ENCODE results near the gene BACE2.

The BACE2 gene

DNA sequence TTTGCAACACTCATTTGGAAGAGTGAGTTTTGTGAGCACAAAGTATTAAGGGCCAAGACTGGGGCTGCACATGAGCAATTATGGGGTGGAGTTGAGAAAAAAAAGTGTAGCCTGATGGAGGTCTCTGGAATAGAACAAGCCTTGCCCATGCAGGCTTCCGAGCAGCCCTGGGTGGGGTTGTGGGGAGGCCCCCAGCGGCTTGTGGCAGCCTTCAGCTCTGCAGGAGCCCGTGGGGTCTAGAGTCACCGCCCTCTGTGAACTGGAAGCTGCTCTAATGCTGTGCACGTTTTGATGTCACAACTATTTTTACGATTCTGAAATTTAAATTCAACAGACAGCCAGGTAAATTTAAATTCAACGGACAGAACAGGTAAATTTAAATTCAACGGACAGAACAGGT is 58.9 kb downstream of the BACE2 start:
- in situ Hi-C loops (cut with HindIII; ENCODE audit: low sequenced_read_pairs) = no loop called here

DNA sequence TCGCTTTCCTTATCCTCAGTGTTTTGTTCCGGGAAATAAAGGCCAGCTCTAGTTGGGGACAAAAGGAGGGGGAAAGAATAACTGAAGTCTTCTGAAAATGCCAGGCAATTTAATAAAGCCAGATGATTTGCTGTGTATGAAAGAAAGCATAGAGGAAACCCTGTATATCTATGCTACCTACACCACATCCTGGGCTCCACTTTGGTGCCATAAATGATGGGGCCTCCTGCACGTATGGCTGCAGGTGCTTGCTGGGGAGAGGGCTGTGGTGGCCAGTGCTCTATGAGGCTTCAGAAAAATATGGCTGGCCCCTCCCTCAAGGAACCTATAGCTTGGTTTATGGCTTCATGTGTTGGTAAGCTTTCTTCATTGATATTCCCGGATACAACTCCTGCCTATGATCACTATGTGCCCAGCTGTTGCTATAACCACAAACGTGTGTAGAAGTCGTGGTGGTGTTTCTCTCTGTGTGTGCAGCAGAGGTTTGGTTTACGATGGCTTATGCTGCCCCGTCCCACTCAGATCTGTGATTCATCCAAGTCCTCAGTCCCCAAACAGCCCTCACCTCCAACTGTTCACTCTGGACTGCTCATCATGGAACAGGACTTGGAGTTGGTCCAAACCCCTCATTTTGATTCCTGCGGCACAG is 59.5 kb downstream of the BACE2 start:
- H3K4me3 ChIP-seq (ENCODE audit: low read depth, low read length) = no peak overlapping the region
- TF ChIP-seq, protein P1, sequence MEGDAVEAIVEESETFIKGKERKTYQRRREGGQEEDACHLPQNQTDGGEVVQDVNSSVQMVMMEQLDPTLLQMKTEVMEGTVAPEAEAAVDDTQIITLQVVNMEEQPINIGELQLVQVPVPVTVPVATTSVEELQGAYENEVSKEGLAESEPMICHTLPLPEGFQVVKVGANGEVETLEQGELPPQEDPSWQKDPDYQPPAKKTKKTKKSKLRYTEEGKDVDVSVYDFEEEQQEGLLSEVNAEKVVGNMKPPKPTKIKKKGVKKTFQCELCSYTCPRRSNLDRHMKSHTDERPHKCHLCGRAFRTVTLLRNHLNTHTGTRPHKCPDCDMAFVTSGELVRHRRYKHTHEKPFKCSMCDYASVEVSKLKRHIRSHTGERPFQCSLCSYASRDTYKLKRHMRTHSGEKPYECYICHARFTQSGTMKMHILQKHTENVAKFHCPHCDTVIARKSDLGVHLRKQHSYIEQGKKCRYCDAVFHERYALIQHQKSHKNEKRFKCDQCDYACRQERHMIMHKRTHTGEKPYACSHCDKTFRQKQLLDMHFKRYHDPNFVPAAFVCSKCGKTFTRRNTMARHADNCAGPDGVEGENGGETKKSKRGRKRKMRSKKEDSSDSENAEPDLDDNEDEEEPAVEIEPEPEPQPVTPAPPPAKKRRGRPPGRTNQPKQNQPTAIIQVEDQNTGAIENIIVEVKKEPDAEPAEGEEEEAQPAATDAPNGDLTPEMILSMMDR (IDR thresholded peaks at IDR 0.05; ENCODE audit: low read depth, low read length) = no peak
- in situ Hi-C loops (cut with HindIII; ENCODE audit: low sequenced_read_pairs) = no loop called here
- no peak for DNase-seq (ENCODE audit: low read depth, low spot score)

More for the DNA sequence above, 58.9 kb downstream of the BACE2 start:
- H3K4me3 ChIP-seq (ENCODE audit: low read depth, low read length) = no peak overlapping the region
- TF ChIP-seq, protein P1 (IDR thresholded peaks at IDR 0.05; ENCODE audit: low read depth, low read length) = no peak
- no peak for DNase-seq (ENCODE audit: low read depth, low spot score)

DNA sequence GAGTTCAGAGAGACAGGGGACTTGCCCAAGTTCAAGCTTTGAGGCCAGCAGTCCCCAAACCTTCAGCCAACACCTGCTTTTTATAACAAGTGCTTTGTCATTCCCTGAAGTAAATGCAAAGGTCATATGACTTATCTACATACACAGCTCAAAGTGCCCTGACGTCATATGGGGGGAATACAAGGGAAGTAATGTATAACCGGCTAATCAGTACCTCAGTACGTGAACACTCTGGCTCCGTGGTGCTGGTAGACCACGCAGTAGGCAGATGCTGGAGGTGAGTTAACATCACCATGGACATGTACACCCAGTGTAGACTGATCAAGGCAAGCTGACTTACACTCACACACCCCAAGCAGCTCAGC is 60.0 kb downstream of the BACE2 start:
- H3K4me3 ChIP-seq (ENCODE audit: low read depth, low read length) = no peak overlapping the region
- in situ Hi-C loops (cut with HindIII; ENCODE audit: low sequenced_read_pairs) = no loop called here
- TF ChIP-seq, protein P1 (IDR thresholded peaks at IDR 0.05; ENCODE audit: low read depth, low read length) = no peak
- no peak for DNase-seq (ENCODE audit: low read depth, low spot score)

DNA sequence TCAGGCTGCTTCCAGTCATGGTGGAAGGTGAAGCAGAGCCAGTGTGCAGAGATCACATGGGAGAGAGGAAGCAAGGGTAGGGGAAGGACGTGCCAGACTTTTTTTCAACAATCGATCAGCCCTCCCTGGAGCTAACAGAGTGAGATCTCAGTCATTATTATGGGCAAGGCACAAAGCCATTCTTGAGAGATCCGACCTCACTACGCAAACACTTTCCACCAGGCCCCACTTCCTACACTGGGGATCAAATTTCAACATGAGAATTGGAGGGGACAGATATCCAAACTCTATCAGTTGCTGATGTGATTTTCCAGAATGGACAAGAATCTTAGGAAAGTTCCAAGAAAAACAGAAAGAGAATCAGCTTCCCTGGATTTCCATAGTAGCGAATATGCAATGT is 60.5 kb downstream of the BACE2 start:
- TF ChIP-seq, protein P1 (IDR thresholded peaks at IDR 0.05; ENCODE audit: low read depth, low read length) = no peak

DNA sequence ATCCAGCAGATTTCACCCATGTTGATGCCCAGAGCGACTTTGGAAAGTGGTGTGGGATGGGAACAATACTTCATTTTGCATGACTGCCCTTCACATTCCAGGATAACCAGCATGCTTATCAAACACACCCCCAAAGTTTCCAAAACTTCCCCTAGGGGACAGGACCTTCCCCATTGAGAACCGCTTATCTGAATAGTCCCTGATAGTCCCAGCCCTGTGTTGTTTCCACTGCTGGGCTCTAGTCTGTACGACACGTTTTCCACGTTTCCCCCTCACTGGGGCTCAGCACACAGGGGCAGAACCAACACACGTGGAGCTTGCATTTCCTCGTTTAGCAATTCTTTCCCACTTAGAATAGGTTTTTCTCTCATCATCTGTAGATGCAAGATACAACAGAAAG is 61.0 kb downstream of the BACE2 start:
- DNase-seq (ENCODE audit: low read depth, low spot score) = no peak
- in situ Hi-C loops (cut with HindIII; ENCODE audit: low sequenced_read_pairs) = no loop called here
- no peak overlapping the region for H3K4me3 ChIP-seq (ENCODE audit: low read depth, low read length)
- TF ChIP-seq, protein P1 (IDR thresholded peaks at IDR 0.05; ENCODE audit: low read depth, low read length) = no peak

More for the DNA sequence above, 60.5 kb downstream of the BACE2 start:
- no peak for DNase-seq (ENCODE audit: low read depth, low spot score)
- no peak overlapping the region for H3K4me3 ChIP-seq (ENCODE audit: low read depth, low read length)
- in situ Hi-C loops (cut with HindIII; ENCODE audit: low sequenced_read_pairs) = no loop called here

DNA sequence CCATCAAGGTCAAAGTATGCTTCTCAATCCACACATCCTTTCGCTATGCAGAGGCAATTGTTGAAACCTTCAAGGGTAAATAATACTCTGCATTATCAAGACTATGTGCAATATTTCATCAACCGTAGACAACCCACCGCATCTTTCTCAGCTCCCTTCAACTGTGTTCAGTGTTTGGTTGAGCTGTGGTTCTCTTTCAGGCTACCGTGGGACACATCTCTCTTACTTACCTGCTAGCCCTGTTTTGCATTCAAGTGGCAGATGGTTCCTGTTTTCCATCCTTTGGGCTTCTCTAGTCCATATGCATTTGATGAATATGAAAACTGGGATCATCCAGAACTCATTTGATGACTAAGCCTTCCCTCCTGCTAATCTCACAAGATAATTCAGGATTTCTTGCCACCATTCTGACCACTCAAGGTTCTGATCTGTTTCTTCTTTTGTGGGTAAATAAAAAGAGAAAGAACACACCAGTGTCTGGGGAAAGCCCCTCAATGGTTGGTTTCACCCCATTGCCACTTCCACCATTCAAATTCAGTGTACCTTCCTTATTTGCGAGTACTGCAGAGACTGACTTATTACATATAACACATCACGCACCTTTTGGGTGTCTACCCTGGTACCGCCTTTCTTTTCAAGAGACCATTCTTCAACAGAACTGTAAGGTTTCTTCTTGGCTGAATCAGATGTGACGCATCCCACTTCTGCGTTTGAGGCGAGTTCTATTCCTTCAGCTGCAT is 61.7 kb downstream of the BACE2 start:
- no peak for DNase-seq (ENCODE audit: low read depth, low spot score)
- in situ Hi-C loops (cut with HindIII; ENCODE audit: low sequenced_read_pairs) = no loop called here
- H3K4me3 ChIP-seq (ENCODE audit: low read depth, low read length) = no peak overlapping the region

More for the DNA sequence above, 61.7 kb downstream of the BACE2 start:
- TF ChIP-seq, protein P1 (IDR thresholded peaks at IDR 0.05; ENCODE audit: low read depth, low read length) = no peak

Measured in astrocyte of the spinal cord (primary cell).